Endothelial cell (in vitro differentiated cells): ENCODE results near the gene C2CD4D. TPM values are rescaled to one million over a fixed set of nuclear protein-coding genes. Genes with fewer than 3 reads are reported as not detected.

Experiments
- DNase-seq: peaks from one replicate; pipeline ENCODE4 v3.0.0; 2021; ENCODE audit warnings: low spot score
- H3K27ac Mint-ChIP-seq: one replicate; pipeline ENCODE4 v1.8.0; 2021; ENCODE audit warnings: mixed read lengths, inconsistent platforms; ENCODE audit not compliant: unreplicated experiment
- H3K27me3 Mint-ChIP-seq: one replicate; pipeline ENCODE4 v1.8.0; 2021; ENCODE audit warnings: mild to moderate bottlenecking, moderate library complexity, mixed read lengths, inconsistent platforms; ENCODE audit not compliant: unreplicated experiment
- H3K36me3 Mint-ChIP-seq: one replicate; pipeline ENCODE4 v1.8.0; 2021; ENCODE audit warnings: mild to moderate bottlenecking, low read depth, mixed read lengths, inconsistent platforms; ENCODE audit not compliant: unreplicated experiment
- H3K4me1 Mint-ChIP-seq: one replicate; pipeline ENCODE4 v1.8.0; 2021; ENCODE audit warnings: mild to moderate bottlenecking, mixed read lengths, inconsistent platforms; ENCODE audit not compliant: unreplicated experiment
- H3K4me3 Mint-ChIP-seq: one replicate; pipeline ENCODE4 v1.8.0; 2021; ENCODE audit warnings: mild to moderate bottlenecking, mixed read lengths, inconsistent platforms; ENCODE audit not compliant: unreplicated experiment
- H3K9me3 Mint-ChIP-seq: one replicate; pipeline ENCODE4 v1.8.0; 2021; ENCODE audit warnings: mixed read lengths, inconsistent platforms; ENCODE audit not compliant: unreplicated experiment
- total RNA-seq: library from RNA; stranded (reverse); fragmentation: NEBNext Ultra II Directional; extraction: Animal tissue kit (Norgen Biotek cat#: 25700); gene quantifications from one replicate; pipeline ENCODE4 v1.2.1, GENCODE V29; 2021; ENCODE audit not compliant: unreplicated experiment
- TF ChIP-seq, protein P1 (sequence below): fragments of 200-600 bp; sonication (generic); IDR thresholded peaks from one replicate; pipeline ENCODE4 v1.5.0; 2021; ENCODE audit warnings: antibody characterized with exemption; ENCODE audit not compliant: unreplicated experiment

C2CD4D gene
- total RNA-seq, 1 donor from 2014 or later: 0.95 TPM

DNA sequence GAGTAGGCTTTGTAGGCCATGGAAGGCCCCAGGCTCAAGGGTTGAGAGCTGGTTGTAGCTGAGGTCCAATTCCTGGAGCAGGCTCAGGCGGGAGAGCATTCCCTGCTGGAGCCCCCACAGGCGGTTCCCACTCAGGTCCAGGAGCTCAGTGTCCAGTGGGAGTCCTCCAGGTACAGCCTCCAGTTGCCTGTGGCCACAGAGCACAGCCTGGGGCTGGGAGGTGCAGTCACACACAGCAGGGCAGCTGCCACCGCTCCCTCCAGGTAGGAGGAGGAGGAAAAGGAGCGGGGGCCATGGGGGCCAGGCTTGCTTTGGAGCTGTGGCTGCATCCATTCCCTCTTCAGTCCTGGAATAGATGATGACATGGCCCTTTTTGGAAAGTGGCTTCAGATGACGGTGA is 37.2 kb downstream of the C2CD4D start:
- Mint-ChIP-seq H3K27me3 (peaks cover 7% of the 10 kb centered on the region), H3K36me3 (no peaks in the 10 kb centered on the region), H3K27ac (no peak overlapping the region), H3K4me3 (no peak overlapping the region), H3K9me3 (no peaks in the 10 kb centered on the region), H3K4me1 (peaks cover 31% of the 10 kb centered on the region)
- TF ChIP-seq, protein P1, sequence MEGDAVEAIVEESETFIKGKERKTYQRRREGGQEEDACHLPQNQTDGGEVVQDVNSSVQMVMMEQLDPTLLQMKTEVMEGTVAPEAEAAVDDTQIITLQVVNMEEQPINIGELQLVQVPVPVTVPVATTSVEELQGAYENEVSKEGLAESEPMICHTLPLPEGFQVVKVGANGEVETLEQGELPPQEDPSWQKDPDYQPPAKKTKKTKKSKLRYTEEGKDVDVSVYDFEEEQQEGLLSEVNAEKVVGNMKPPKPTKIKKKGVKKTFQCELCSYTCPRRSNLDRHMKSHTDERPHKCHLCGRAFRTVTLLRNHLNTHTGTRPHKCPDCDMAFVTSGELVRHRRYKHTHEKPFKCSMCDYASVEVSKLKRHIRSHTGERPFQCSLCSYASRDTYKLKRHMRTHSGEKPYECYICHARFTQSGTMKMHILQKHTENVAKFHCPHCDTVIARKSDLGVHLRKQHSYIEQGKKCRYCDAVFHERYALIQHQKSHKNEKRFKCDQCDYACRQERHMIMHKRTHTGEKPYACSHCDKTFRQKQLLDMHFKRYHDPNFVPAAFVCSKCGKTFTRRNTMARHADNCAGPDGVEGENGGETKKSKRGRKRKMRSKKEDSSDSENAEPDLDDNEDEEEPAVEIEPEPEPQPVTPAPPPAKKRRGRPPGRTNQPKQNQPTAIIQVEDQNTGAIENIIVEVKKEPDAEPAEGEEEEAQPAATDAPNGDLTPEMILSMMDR: no peak
- DNase-seq: no peak

DNA sequence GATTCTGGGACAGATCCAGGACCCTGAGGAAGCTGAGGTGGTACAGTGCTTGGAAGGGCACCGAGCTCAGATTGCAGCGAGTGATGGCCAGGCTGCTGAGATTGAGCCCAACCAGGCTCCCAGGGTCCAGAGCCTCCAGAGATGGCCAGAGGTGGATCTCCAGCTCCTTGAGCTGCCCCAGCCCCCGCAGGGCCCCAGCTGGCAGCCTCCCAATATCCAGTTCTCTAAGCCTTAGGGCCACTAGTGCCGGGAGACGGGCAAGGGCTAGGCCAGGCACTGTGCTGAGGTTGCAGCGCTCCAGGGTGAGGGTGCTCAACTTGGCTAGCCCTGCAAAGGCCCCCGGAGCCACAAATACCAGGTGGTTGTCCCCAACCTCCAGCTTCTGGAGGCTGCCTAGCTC is 37.8 kb downstream of the C2CD4D start:
- Mint-ChIP-seq H3K4me1 (peaks cover 31% of the 10 kb centered on the region), H3K9me3 (no peaks in the 10 kb centered on the region), H3K27me3 (peaks cover 7% of the 10 kb centered on the region), H3K4me3 (no peak overlapping the region), H3K36me3 (no peaks in the 10 kb centered on the region), H3K27ac (no peak overlapping the region)
- DNase-seq: no peak
- TF ChIP-seq, protein P1: no peak

DNA sequence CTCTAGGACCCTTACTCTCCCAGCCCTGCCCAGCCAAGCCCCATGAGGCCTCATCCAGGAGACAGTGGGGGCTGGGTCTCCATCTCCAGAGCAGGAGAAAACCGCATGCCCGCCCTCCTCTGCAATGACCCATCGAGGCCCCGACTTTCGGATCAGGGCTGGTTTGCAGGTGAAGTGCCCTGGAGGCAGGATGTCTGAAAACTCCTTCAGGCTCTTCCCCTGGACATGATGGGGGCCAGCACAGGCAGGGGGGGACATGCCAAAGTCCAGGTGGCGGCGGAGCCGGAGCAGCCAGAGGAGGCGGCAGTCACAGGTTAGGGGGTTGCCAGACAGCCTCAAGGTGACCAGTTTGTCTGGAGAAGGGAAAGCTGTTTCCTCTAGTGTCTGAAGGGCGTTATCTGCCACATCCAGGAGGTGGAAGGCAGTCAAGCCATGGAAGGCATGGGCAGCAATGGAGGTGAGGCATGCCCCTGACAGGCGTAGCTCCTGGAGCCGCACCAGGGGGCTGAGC is 38.3 kb downstream of the C2CD4D start:
- H3K9me3 Mint-ChIP-seq: no peaks in the 10 kb centered on the region
- no peak overlapping the region for H3K27ac Mint-ChIP-seq
- H3K36me3 Mint-ChIP-seq: no peaks in the 10 kb centered on the region
- TF ChIP-seq, protein P1: no peak
- peaks cover 7% of the 10 kb centered on the region for H3K27me3 Mint-ChIP-seq
- DNase-seq: no peak
- H3K4me3 Mint-ChIP-seq: no peak overlapping the region
- peaks cover 35% of the 10 kb centered on the region for H3K4me1 Mint-ChIP-seq

DNA sequence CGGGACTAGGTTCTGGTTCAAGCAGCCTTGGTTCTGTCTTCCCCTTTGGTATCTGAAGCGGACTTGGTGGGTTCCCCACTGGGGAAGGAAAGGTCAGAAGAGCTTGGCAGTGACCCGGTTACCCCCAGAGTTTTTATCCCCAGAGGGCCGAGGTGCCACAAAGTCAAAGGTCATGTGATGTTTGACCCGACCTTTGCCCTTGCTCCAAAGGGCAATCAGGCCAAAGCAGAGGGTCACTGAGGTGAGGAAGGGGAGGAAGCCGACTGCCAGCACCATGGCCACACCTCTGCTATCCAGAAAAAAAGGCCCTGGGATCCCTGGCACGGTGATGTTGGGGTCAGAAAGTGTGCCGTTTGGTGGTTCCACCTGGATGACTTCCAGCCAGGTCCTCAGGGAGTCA is 38.8 kb downstream of the C2CD4D start:
- TF ChIP-seq, protein P1: no peak
- H3K4me3 Mint-ChIP-seq: no peak overlapping the region
- peaks cover 35% of the 10 kb centered on the region for H3K4me1 Mint-ChIP-seq
- H3K27me3 Mint-ChIP-seq: peaks cover 10% of the 10 kb centered on the region
- no peak overlapping the region for H3K27ac Mint-ChIP-seq
- no peaks in the 10 kb centered on the region for H3K9me3 Mint-ChIP-seq
- no peak for DNase-seq
- no peaks in the 10 kb centered on the region for H3K36me3 Mint-ChIP-seq

DNA sequence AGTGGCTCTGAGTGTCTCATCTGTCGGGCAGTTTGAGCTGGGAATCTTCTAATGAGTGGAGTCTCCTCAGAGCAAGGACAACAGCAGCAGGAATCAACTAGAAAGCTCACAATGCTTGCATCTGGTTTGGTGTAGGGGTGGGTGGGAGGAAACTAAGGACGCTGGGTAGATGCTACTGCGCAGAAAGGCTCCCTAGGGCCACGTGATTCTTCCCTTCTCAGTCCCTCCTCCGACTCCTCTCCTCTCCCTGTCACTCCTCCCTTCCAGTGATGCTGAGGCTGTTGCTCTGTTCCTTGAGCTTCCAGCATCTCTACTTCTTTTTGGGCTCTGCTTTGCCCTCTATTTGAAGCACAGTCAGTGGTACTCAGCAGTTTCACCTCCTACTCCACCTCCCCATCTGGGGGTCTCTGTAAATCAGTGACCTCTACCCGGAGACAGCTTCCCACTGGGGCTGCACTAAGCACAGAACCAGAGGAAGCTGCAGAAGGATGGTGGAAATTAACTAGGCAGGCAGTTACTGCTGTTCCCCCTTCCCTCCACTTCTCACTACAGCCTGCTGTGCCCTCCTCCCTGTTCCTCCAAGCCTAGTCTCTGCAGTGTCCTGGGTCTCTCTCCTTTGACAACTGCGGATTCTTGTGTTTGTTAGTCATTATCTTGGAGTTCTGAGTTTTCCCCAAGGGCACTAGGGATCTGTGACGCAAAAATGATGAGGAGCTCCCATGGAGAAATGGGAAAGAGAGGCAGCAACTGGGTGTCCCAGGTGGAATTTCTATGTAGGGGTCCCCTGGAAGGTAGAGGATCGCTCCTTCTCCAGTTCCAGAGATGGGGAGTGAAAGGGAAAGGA is 40.2 kb downstream of the C2CD4D start:
- no peak for DNase-seq
- Mint-ChIP-seq H3K4me3 (no peak overlapping the region), H3K4me1 (peaks cover 29% of the 10 kb centered on the region)

More for the DNA sequence above, 40.2 kb downstream of the C2CD4D start:
- Mint-ChIP-seq H3K27me3 (peaks cover 10% of the 10 kb centered on the region), H3K36me3 (no peaks in the 10 kb centered on the region), H3K27ac (no peak overlapping the region), H3K9me3 (no peaks in the 10 kb centered on the region)
- TF ChIP-seq, protein P1: no peak
